ENCODE data around the gene WDFY4.

- TF ChIP-seq POLR2A (IDR thresholded peaks at IDR 0.05): no peak
- no peak for TF ChIP-seq CTCF (IDR thresholded peaks at IDR 0.05)
These were observed 116.3 kb downstream of the WDFY4 start for GRCh38 chr10:48801001-48801421.
